Uterus (tissue), 4 donors: Measurements from ENCODE around the gene CELF4. TPM values are rescaled to one million over a fixed set of nuclear protein-coding genes. Genes with fewer than 3 reads are reported as not detected.

ENCODE experiments used
- DNase-seq, 2 donors: peaks; one replicate each; pipeline ENCODE4 v3.0.0-alpha.2; 2019 to 2020
- H3K27ac ChIP-seq, 2 donors: fragments of 200-600 bp; sonication (generic); 1 replicate in 1 of 2; 2 replicates in 1 of 2; pipeline ENCODE4 v1.5.1; 2016 to 2018
- H3K27me3 ChIP-seq, 2 donors: fragments of 200-600 bp; sonication (generic); one replicate each; pipeline ENCODE4 v1.5.1; 2018 to 2019; ENCODE audit warnings: control low read depth in 1 of 2
- H3K36me3 ChIP-seq, 2 donors: fragments of 200-600 bp; sonication (generic); one replicate each; pipeline ENCODE4 v1.5.1; 2019; ENCODE audit warnings: control low read depth in 1 of 2
- H3K4me1 ChIP-seq, 2 donors: fragments of 200-600 bp; sonication (generic); one replicate each; pipeline ENCODE4 v1.5.1; 2018 to 2019; ENCODE audit warnings: control low read depth in 1 of 2
- H3K4me3 ChIP-seq, 2 donors: fragments of 200-600 bp; sonication (generic); 1 replicate in 1 of 2; 2 replicates in 1 of 2; pipeline ENCODE4 v1.5.1; 2018 to 2019; ENCODE audit warnings: mild to moderate bottlenecking in 1 of 2
- H3K9me3 ChIP-seq, 2 donors: fragments of 200-600 bp; sonication (generic); one replicate each; pipeline ENCODE4 v1.5.1; 2019; ENCODE audit warnings: control low read depth in 1 of 2
- POLR2A ChIP-seq, 2 donors: fragments of 450-650 bp; IDR thresholded peaks; one replicate each; pipeline ENCODE4 v1.6.1; 2016; ENCODE audit warnings: antibody characterized with exemption in 2 of 2, mild to moderate bottlenecking in 1 of 2, moderate library complexity in 1 of 2
- intact Hi-C: fragments of 100-400 bp; cut with DNase I; formaldehyde crosslinking; loops from one replicate; pipeline ENCODE4 v1.15.1; 2023; ENCODE audit warnings: low total_unique reads
- total RNA-seq, 4 donors: library from RNA; depleted of rRNA in 3 of 4; stranded (reverse); fragments of >200 nt in 3 of 4; gene quantifications; one replicate each; pipeline versions ENCODE4 v1.1.0 to v1.2.4, GENCODE V29; 2014 to 2023
- TF ChIP-seq, protein P1 (sequence below), 4 experiments: fragments of 200-600 bp in 2 of 4; fragments of 450-650 bp in 2 of 4; sonication (generic) in 2 of 4; IDR thresholded peaks; one replicate each; pipeline ENCODE4 v1.5.1; 2016 to 2019; ENCODE audit warnings: antibody characterized with exemption in 4 of 4, mild to moderate bottlenecking in 2 of 4, moderate library complexity in 1 of 4
- donor health status: DM: yes; HTN: yes; CAD: no.

The CELF4 gene
- total RNA-seq, 4 donors from 2014 or later = 0.18 to 1.7 TPM; not detected in 2

DNA sequence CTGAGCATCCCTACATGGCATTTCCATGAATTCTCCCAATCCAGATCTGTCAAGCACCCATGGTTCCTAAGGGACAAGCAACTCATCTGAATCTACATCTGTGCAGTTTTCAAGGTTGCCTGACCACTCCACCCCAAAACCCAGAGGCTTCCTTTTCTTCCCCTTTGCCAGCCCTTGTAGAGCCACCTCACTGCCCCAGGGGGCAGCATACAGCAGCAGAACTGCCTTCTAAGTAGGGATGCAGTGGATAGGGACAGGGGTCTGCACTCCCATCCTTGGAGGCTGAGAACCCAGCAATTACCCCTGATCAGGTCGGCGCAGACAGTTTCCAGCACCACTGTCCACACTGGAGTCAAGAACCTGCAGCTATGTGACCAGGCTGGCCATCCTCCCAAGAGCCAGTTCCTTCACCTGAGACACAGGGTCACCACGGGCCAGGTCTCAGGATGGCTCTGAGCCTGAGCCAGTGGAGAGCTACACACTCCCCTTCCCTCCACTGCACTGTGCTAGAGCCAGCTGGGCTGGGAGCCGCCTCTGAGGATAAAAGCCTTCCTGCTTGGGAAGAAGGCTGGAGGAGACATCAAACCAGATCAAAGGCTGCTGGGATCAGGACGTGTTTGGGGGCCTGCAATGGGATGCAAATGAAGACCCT, 283.1 kb downstream of the CELF4 start:
- no peak for TF ChIP-seq POLR2A (IDR thresholded peaks at IDR 0.05)
- TF ChIP-seq, protein P1, sequence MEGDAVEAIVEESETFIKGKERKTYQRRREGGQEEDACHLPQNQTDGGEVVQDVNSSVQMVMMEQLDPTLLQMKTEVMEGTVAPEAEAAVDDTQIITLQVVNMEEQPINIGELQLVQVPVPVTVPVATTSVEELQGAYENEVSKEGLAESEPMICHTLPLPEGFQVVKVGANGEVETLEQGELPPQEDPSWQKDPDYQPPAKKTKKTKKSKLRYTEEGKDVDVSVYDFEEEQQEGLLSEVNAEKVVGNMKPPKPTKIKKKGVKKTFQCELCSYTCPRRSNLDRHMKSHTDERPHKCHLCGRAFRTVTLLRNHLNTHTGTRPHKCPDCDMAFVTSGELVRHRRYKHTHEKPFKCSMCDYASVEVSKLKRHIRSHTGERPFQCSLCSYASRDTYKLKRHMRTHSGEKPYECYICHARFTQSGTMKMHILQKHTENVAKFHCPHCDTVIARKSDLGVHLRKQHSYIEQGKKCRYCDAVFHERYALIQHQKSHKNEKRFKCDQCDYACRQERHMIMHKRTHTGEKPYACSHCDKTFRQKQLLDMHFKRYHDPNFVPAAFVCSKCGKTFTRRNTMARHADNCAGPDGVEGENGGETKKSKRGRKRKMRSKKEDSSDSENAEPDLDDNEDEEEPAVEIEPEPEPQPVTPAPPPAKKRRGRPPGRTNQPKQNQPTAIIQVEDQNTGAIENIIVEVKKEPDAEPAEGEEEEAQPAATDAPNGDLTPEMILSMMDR (IDR thresholded peaks at IDR 0.05) = no peak
- Histone ChIP-seq H3K27ac (no peak overlapping the region), H3K4me3 (no peak overlapping the region), H3K4me1 (no peaks in the 10 kb centered on the region), H3K27me3 (no peaks in the 10 kb centered on the region), H3K36me3 (no peaks in the 10 kb centered on the region), H3K9me3 (no peaks in the 10 kb centered on the region)
- DNase-seq = no peak
- intact Hi-C loops = no loop called here

DNA sequence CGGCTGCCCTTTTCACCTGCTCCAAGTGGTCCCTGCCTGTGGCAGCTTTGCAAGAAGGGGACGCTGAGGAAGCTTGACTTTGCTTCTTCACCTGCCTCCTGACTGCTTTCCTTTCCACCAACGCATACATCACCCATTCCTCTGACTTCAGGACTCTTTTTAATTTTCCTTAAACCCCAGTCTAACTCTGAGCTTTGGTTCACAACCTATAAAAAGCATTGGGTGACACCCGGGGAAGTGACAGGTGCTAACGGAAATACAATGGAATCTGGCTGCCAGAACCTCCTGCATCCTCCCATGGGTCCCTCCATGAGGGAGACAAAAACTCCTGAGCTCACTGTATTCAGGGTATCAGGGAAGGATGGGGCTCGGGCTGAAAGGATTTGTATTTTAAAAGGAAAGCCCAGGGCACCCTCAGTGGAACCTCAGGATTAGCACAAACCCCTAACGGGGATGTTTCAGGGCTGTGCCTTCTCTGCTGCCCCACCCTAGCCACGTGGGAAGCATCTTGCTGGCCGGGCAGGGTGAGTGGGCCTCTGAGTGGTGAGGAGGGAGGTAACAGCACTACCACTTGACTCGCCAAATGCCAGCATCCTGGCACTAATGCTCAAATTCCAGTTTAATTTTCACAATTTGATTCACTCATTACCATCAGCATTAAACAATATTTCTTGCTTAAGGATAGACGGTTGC, 284.8 kb downstream of the CELF4 start:
- Histone ChIP-seq H3K9me3 (no peaks in the 10 kb centered on the region), H3K4me3 (no peak overlapping the region), H3K36me3 (no peaks in the 10 kb centered on the region), H3K27ac (no peak overlapping the region), H3K4me1 (no peaks in the 10 kb centered on the region), H3K27me3 (no peaks in the 10 kb centered on the region)
- intact Hi-C loops = no loop called here
- no peak for DNase-seq
- TF ChIP-seq, protein P1 (IDR thresholded peaks at IDR 0.05) = no peak
- TF ChIP-seq POLR2A (IDR thresholded peaks at IDR 0.05) = no peak

DNA sequence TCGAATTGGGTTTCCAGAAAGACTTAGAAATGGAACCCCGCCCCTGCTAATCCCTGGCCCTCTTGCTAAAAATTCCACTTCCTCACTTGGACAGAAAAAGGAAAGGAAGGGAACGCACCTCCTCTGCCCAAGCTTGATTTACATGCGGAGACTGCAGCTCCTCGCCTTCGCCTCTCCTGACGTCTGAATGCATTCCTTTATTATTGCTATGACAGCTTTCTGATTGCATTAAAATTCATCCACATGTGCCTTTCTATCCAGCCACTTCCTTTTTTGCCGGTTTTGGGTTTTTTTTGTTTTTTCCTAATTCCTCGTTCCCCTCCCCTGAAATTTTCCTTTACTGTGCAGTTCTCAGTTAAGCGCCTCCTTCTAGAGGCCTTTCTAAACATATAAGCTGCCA, 287.8 kb downstream of the CELF4 start:
- H3K4me3 ChIP-seq = no peak overlapping the region
- H3K4me1 ChIP-seq = no peaks in the 10 kb centered on the region
- H3K27ac ChIP-seq = no peak overlapping the region
- no peak for DNase-seq
- no peaks in the 10 kb centered on the region for H3K9me3 ChIP-seq
- H3K27me3 ChIP-seq = peaks cover 0 to 22% of the 10 kb centered on the region in 2 donors
- intact Hi-C loops = no loop called here
- TF ChIP-seq, protein P1 (IDR thresholded peaks at IDR 0.05) = no peak
- TF ChIP-seq POLR2A (IDR thresholded peaks at IDR 0.05) = no peak
- H3K36me3 ChIP-seq = no peaks in the 10 kb centered on the region

DNA sequence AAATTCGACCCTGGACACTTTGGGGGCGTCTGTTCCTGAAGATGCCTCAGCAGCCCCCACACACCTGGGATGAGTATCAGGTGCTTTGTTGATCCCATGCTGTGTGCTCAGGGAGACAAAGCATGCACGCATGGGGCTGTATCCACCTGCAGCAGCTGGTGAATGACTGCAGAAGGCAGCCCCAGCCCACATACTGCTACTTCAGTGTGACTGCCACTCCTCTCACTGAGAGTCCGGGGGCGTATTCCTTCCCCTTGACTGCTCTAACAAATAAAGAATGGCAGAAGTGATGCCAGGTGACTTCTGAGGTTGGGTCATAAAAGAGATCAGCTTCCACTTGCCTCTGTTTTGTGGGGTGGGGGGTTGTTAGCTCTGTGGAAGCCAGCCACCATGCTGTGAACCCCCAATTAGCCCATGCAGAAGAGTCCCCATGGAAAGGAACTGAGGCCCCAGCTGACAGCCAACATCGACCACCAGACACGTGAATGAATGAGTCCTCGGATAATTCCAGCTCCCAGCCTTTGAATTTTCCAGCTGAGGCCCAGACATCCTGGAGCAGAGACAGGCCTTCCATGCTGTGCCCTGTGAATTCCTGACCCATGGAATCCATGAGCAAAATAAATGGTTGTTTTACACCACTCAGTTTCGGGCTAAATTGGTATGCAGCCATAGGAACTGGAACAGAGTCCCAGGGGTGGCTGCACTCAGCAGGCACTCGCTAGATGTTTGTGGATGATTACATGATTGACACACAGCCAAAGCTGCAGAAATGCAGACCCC, 289.3 kb downstream of the CELF4 start:
- Histone ChIP-seq H3K4me3 (no peak overlapping the region), H3K36me3 (no peaks in the 10 kb centered on the region), H3K27ac (no peak overlapping the region), H3K4me1 (no peaks in the 10 kb centered on the region), H3K9me3 (no peaks in the 10 kb centered on the region), H3K27me3 (peaks cover 0 to 22% of the 10 kb centered on the region in 2 donors)
- no peak for TF ChIP-seq POLR2A (IDR thresholded peaks at IDR 0.05)
- TF ChIP-seq, protein P1 (IDR thresholded peaks at IDR 0.05) = no peak
- no peak for DNase-seq
- intact Hi-C loops = no loop called here
